Astrocyte of the spinal cord (primary cell): ENCODE results near the gene IFITM1.

Experiments used
- DNase-seq: peaks from one replicate; pipeline ENCODE4 v3.0.0; 2011; ENCODE audit warnings: low read depth, low spot score
- H3K4me3 ChIP-seq: 2 replicates; pipeline ENCODE4 v1.5.1; 2011; ENCODE audit warnings: low read depth, mild to moderate bottlenecking, low read length, moderate library complexity
- in situ Hi-C: cut with HindIII; loops from 2 replicates; pipeline ENCODE4 v1.10.0; 2017; ENCODE audit warnings: low sequenced_read_pairs
- TF ChIP-seq, protein P1 (sequence below): IDR thresholded peaks from 2 replicates; pipeline ENCODE4 v1.5.1; 2012; ENCODE audit warnings: low read depth, mild to moderate bottlenecking, low read length, inconsistent platforms

IFITM1 gene

DNA sequence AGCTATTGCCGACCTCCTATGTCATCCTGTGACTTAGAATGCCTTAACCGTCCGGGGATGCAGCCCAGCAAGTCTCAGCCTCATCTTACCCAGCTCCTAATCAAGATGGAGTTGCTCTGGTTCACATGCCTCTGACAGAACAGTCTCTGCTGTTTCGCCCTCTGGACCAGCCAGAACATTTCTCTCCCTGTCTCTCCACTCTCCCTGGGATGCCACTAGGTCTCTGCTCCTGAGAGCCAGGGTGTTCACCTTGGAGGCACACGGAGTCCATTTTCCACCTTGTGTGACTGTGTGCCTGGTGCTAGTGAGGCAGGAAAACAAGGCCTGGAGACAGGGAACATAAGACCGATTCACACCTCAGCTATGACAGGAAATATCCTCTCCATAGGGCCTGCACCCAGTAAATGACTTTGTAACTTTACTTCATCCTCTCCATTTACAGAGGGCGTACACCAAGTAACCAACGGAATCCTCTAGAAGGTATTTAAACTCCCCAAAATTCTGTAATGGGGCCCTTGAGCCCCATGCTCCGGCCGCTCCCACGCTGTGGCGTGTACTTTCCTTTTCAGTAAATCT, 38.7 kb downstream of the IFITM1 start:
- no peak overlapping the region for H3K4me3 ChIP-seq
- in situ Hi-C loops = no loop called here
- DNase-seq = no peak
- TF ChIP-seq, protein P1, sequence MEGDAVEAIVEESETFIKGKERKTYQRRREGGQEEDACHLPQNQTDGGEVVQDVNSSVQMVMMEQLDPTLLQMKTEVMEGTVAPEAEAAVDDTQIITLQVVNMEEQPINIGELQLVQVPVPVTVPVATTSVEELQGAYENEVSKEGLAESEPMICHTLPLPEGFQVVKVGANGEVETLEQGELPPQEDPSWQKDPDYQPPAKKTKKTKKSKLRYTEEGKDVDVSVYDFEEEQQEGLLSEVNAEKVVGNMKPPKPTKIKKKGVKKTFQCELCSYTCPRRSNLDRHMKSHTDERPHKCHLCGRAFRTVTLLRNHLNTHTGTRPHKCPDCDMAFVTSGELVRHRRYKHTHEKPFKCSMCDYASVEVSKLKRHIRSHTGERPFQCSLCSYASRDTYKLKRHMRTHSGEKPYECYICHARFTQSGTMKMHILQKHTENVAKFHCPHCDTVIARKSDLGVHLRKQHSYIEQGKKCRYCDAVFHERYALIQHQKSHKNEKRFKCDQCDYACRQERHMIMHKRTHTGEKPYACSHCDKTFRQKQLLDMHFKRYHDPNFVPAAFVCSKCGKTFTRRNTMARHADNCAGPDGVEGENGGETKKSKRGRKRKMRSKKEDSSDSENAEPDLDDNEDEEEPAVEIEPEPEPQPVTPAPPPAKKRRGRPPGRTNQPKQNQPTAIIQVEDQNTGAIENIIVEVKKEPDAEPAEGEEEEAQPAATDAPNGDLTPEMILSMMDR = no peak

DNA sequence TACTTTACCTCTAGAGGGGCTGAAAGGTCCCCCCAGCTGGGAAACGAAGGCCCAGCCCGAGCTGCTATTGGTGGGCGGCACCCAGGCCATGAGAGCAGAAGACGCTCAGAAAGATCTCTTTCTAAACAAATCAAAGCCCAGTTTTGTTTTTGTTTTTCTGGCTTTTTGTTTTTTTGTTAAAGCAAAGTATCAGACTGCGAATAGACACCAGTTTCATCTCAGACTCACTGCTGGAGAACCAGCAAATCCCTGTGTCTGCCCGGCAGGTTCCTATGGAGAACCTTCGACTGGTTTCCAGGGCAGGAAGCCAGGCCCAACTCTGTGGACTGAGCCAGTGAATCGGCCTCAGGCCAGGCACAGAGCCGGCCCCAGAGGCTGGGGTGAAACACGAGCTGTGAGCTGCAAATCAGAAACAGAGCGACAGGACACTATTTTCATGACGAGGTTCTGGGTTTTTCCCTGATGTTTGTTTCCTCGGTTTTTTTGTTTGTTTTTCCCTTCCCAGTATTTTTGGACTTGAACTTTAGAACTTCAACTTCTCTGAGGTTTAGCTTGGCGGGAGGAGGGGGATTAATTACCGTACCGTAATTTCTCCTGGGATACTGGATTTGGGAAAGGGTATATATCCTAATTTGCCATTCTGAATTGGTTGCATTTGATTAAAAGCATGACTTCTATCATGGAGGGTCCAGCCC, 39.5 kb downstream of the IFITM1 start:
- peak; percentile 84 for DNase-seq

DNA sequence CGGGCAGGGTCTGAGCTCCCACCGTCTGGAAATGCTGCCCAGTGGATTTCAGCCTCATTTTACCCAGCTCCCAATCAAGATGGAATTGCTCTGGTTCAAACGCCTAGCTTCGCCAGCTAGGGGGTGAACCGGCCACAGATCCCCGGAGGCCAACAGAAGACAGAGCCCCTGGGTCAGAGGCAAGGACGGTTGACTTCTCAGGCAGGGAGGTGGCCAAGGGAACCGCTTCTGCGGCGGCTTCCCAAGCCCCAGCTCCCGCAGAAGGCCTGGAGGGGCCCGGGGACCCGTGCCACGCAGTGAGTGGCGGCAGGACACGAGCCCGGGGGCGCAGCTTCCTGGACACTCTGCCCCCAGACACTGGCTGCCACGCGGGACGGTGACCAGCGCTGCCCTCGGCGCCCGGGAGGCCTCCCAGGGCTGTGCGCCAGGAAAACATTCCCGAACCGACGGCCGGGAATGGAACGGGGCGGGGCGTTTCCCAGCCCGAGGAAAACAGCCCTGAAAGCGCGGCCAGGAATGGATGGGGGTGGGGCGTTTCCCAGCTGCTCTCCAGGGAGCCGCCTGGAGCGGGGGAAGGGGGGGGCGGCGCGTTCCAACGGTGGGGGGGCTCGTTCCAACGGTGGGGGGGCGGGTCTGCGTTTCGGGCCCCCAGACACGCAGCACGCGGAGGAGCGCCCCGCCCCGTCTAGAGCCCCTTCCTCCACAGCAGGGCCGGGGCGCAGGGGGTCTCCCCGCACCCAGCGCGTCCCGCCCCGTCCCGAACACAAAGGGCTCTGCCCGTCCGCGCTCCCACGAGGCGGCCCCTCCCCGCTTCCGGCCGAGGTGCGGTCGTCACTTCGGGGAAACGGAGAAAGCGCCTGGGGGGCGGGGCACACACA, 42.0 kb downstream of the IFITM1 start:
- peak; percentile 98 for DNase-seq
- H3K4me3 ChIP-seq = peak overlapping the region; percentile 5
- TF ChIP-seq, protein P1 = no peak
- in situ Hi-C loops = no loop called here

More for the DNA sequence above, 39.5 kb downstream of the IFITM1 start:
- in situ Hi-C loops = no loop called here
- TF ChIP-seq, protein P1 = no peak
- H3K4me3 ChIP-seq = no peak overlapping the region

DNA sequence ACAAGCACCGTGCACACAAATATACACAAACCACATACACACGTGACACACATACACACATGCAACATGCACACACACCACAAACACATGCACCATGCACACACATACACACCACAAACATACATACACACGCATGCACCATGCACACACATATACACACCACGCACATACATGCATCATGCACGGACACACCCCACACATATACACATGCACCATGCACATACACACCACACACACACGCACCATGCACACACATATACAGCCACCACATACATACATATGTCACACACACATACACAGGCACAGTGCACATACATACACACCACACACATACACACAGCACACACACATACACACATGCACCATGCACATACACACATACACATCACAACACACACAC, 42.8 kb downstream of the IFITM1 start:
- no peak for DNase-seq

DNA sequence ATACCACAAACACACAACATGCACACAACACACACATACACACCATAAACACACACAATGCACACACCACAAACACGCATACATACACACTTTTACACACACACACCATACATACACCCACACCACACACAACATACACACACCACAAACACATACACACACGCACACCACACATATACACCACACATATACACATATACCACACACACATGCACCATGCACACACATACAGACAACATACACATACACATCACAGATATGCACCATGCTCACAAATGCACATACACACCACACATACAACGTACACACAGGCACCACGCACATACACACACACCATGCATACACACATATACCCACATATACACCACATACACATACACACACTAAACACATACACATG, 43.7 kb downstream of the IFITM1 start:
- no peak overlapping the region for H3K4me3 ChIP-seq
- TF ChIP-seq, protein P1 = no peak
- in situ Hi-C loops = no loop called here
- no peak for DNase-seq

More for the DNA sequence above, 42.8 kb downstream of the IFITM1 start:
- H3K4me3 ChIP-seq = no peak overlapping the region
- TF ChIP-seq, protein P1 = no peak
- in situ Hi-C loops = no loop called here

DNA sequence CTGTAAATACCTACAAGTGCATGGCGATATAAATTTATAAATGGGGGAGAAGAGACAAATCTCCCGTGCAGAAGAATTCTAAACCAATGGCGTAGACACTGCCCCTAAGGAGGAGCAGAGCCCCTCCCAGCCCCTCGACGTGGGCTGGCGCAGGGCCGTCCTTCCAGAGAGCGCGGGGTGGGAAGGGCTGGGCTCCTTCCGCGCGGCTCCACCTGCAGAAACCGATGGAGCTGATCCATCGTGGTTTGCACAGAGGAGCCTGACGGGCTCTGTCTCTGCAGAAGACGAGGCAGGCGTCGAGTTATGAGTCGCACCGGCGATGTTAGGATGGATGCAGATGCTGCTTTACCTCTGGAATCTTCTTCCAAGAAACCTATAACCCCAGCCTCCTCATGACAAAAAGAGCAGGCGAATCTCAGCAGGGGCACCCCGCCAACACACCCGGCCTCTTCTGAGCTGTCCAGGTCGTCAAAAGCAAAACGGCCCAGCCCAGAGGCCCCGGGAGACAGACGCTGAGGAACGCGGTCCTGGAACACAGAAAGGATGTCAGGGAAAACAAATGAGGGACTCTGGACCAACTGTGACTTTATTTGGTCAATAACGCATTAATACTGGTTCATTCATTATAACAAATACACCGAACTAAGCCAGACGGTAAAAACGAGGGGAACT, 44.4 kb downstream of the IFITM1 start:
- no peak overlapping the region for H3K4me3 ChIP-seq
- DNase-seq = no peak
- TF ChIP-seq, protein P1 = no peak
- in situ Hi-C loops = no loop called here
